ENCODE data around the gene KMT2C. TPM values are rescaled to one million over a fixed set of nuclear protein-coding genes. Genes with fewer than 3 reads are reported as not detected.

KMT2C gene
- total RNA-seq (2016; rRNA removed; fragmentation: Illumina TruSeq; extraction: Trizol) (14.4 and 22.9 TPM in 2 replicates), polyA plus RNA-seq (2011; rRNA removed) (7.1 and 7.5 TPM in 2 replicates), polyA minus RNA-seq (2011; rRNA and poly(A)+ RNA removed; ENCODE audit: low replicate concordance) (22.0 and 25.5 TPM in 2 replicates), Bru-seq, nascent RNA (percentile 83 among the genes with signal in this experiment), BruChase-seq, experiment 1, labeled RNA remaining after a 6-hour chase (percentile 87 among the genes with signal in this experiment), BruChase-seq, experiment 2, labeled RNA remaining after a 2-hour chase (percentile 86 among the genes with signal in this experiment)
- total RNA-seq (2016; cell fraction: cytosol; rRNA removed; fragmentation: Illumina TruSeq; extraction: Trizol; ENCODE audit: low read depth): 27.0 and 27.7 TPM in 2 replicates
- 14.4 and 19.1 TPM in 2 replicates for total RNA-seq (2016; cell fraction: insoluble cytoplasmic fraction; rRNA removed; fragmentation: Illumina TruSeq; extraction: Trizol)
- total RNA-seq (2016; cell fraction: membrane; rRNA removed; fragmentation: Illumina TruSeq; extraction: Trizol): 17.0 and 21.9 TPM in 2 replicates
- total RNA-seq (2016; cell fraction: nucleus; rRNA removed; fragmentation: Illumina TruSeq; extraction: Trizol): 48.1 and 51.6 TPM in 2 replicates
- 4.1 and 6.3 TPM in 2 replicates for polyA plus RNA-seq (2011; cell fraction: cytosol; rRNA removed)
- 15.2 and 17.5 TPM in 2 replicates for polyA plus RNA-seq (2011; cell fraction: nucleus; rRNA removed)
- polyA plus RNA-seq (2012): 11.9 and 12.7 TPM in 2 replicates
- 0.25 and 0.36 TPM in 2 replicates for polyA plus RNA-seq (2016; cell fraction: cytosol; fragmentation: Illumina TruSeq; extraction: Trizol; ENCODE audit: low read depth)
- polyA plus RNA-seq (2016; cell fraction: insoluble cytoplasmic fraction; fragmentation: Illumina TruSeq; extraction: Trizol; ENCODE audit: low read depth): 5.8 and 7.4 TPM in 2 replicates
- 0.54 and 1.00 TPM in 2 replicates for polyA plus RNA-seq (2016; cell fraction: membrane; fragmentation: Illumina TruSeq; extraction: Trizol; ENCODE audit: low read depth)
- polyA plus RNA-seq (2016; cell fraction: nucleus; fragmentation: Illumina TruSeq; extraction: Trizol; ENCODE audit: insufficient read depth, low read depth): 14.9 and 20.0 TPM in 2 replicates
- polyA minus RNA-seq (2011; cell fraction: cytosol; rRNA and poly(A)+ RNA removed): 17.4 and 19.6 TPM in 2 replicates
- polyA minus RNA-seq (2011; cell fraction: nucleus; rRNA and poly(A)+ RNA removed): 87.2 and 102 TPM in 2 replicates
- long read RNA-seq, experiment 1, partial matches to known transcripts: 1 of 3 reads
- long read RNA-seq, experiment 1, other reads (novel, unspliced or antisense): 2 of 3 reads
- long read RNA-seq, experiment 2, partial matches to known transcripts: 0 of 10 reads
- long read RNA-seq, experiment 2, other reads (novel, unspliced or antisense): 10 of 10 reads

GRCh38 chr7:152435384-152436110 is at the start of gene KMT2C:
TSS of gene KMT2C (minus strand) at chr7:152436003. CDS start at chr7:152435786, 217 bp downstream.
- CTCF ChIA-PET (ENCODE audit: low intra/inter-chr PET ratio, low total read pairs): no interaction called here
- TF ChIP-seq POLR2A (IDR thresholded peaks at IDR 0.05; ENCODE audit: insufficient read depth in 1 of 2, low read depth in 2 of 2, low read length in 2 of 2) (peak in 1 of 2 experiments; percentile 63; a peak in 3 of 4 replicates), IRF1 (CRISPR knock-in tag; IDR thresholded peaks at IDR 0.05; ENCODE audit: low read depth) (no peak), PAXIP1 (CRISPR knock-in tag; conservative IDR thresholded peaks at IDR 0.05) (no peak), ZNF563 (CRISPR knock-in tag; IDR thresholded peaks at IDR 0.05) (0 out of 2 replicates have a peak, but pooled peaks have one; percentile 14), ZBTB43 (CRISPR knock-in tag; conservative IDR thresholded peaks at IDR 0.05) (0 out of 2 replicates have a peak, but pooled peaks have one; percentile 19), MXI1 (IDR thresholded peaks at IDR 0.05; ENCODE audit: borderline replicate concordance, low read depth, low read length) (peak; percentile 27; the same call in 1 of the 3 replicates), ZNF777 (CRISPR knock-in tag; IDR thresholded peaks at IDR 0.05) (0 out of 2 replicates have a peak, but pooled peaks have one; percentile 60)
- TF ChIP-seq, protein P1, sequence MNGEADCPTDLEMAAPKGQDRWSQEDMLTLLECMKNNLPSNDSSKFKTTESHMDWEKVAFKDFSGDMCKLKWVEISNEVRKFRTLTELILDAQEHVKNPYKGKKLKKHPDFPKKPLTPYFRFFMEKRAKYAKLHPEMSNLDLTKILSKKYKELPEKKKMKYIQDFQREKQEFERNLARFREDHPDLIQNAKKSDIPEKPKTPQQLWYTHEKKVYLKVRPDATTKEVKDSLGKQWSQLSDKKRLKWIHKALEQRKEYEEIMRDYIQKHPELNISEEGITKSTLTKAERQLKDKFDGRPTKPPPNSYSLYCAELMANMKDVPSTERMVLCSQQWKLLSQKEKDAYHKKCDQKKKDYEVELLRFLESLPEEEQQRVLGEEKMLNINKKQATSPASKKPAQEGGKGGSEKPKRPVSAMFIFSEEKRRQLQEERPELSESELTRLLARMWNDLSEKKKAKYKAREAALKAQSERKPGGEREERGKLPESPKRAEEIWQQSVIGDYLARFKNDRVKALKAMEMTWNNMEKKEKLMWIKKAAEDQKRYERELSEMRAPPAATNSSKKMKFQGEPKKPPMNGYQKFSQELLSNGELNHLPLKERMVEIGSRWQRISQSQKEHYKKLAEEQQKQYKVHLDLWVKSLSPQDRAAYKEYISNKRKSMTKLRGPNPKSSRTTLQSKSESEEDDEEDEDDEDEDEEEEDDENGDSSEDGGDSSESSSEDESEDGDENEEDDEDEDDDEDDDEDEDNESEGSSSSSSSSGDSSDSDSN (CRISPR knock-in tag; IDR thresholded peaks at IDR 0.05): peak; percentile 47; the same call in 1 of the 2 replicates

More at GRCh38 chr7:152435384-152436110, at the start of gene KMT2C:
- peak; percentile 27 for ATAC-seq
- POLR2A ChIA-PET: interaction anchor here (0.9 kb wide), 1 partner anchor 29 kb away, joined by 4 read pairs; no protein-coding TSS in a partner anchor
- intact Hi-C loops (cut with micrococcal nuclease; ENCODE audit: unreplicated experiment): loop anchor here (2.0 to 5.0 kb wide), 2 partner anchors 27 to 98 kb away; no protein-coding TSS in a partner anchor
- Histone ChIP-seq H3K36me3 (replicated peaks in 1 of 2; ENCODE audit: control insufficient read depth in 1 of 2, insufficient read depth in 2 of 2, low read length in 2 of 2) (no peaks in the 10 kb centered on the region), H3K27ac (ENCODE audit: extremely low read length, insufficient read depth, low read length) (peak within 1 kb of the TSS; percentile 85), H3K4me3 (replicated peaks in 1 of 3; ENCODE audit: insufficient read depth in 1 of 3, low read depth in 2 of 3, low read length in 3 of 3) (peak within 1 kb of the TSS; percentile 74 to 83 (median 76)), H3K4me2 (ENCODE audit: low read depth, low read length) (peak within 1 kb of the TSS; percentile 77), H2AFZ (ENCODE audit: low read length) (peak within 1 kb of the TSS; percentile 42), H4K20me1 (ENCODE audit: insufficient read depth, low read length) (peaks cover 9% of the 10 kb centered on the region; the same call in 1 of the 2 replicates), H3K79me2 (ENCODE audit: insufficient read depth, low read length) (peaks cover 44% of the 10 kb centered on the region), H3K27me3 (ENCODE audit: control insufficient read depth in 1 of 2, insufficient read depth in 2 of 2, low read length in 2 of 2) (no peaks in the 10 kb centered on the region), H3K9ac (ENCODE audit: insufficient read depth, low read depth, low read length) (peak within 1 kb of the TSS; percentile 80), H3K4me1 (ENCODE audit: insufficient read depth, low read length) (peaks cover 28% of the 10 kb centered on the region), H3K9me3 (ENCODE audit: low read length) (no peaks in the 10 kb centered on the region)
- FAIRE-seq: no peak
- no TSS peak for BruUV-seq (replicated peaks)
- 3% methylated on average over 7 of the region's 107 CpGs for WGBS (ENCODE audit: low lambda C conversion rate)
- no peak for DNase-seq (ENCODE audit: low spot score)
- in situ Hi-C loops (cut with HindIII; ENCODE audit: extremely low pct_ligation_motif_present, low pct_unique_long_range_greater_than_20kb): no loop called here
